Measurements from ENCODE around the gene CHST3. TPM values are rescaled to one million over a fixed set of nuclear protein-coding genes. Genes with fewer than 3 reads are reported as not detected.

Gene CHST3
- polyA plus RNA-seq, 1 donor (not counting 4 experiments of a cell fraction or from before 2014, with no cell fraction given), result 12.0 TPM

DNA sequence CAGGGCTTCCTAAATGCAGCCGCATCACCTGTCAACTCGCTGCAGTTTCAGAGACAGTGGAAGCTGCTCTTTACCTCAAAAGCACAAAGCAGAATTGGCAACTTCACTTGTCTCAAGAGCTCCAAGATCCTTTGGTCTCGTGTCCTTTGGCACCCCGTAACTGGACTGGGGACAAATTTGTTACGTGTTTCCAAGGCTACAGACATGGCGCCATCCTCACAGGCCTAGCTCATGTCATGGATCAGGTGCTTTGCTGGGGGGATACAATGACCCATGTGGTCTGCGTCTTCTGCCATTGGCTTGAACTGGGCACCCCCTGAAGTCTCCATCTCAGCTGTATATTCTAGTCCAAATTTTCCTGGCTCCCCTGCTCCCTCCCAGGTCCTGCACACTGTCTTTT is 48.6 kb downstream of the CHST3 start:
- H3K79me2 ChIP-seq (ENCODE audit: control insufficient read depth, insufficient read depth, low read length), result no peaks in the 10 kb centered on the region
- H4K20me1 ChIP-seq (ENCODE audit: control insufficient read depth, extremely low read depth, insufficient read depth, low read length), result no peaks in the 10 kb centered on the region
- H3K9me1 ChIP-seq (ENCODE audit: control insufficient read depth, extremely low read depth, insufficient read depth, low read length), result no peaks in the 10 kb centered on the region
- H3K27ac ChIP-seq (ENCODE audit: control insufficient read depth, insufficient read depth, low read length), result no peak overlapping the region
- H2AFZ ChIP-seq (ENCODE audit: control insufficient read depth, low read length), result no peak overlapping the region
- H3K4me1 ChIP-seq (ENCODE audit: control insufficient read depth, extremely low read depth, insufficient read depth, low read length), result peaks cover 27% of the 10 kb centered on the region
- no peaks in the 10 kb centered on the region for H3K9me3 ChIP-seq (ENCODE audit: control insufficient read depth, low read depth, low read length)
- no peaks in the 10 kb centered on the region for H3K27me3 ChIP-seq (ENCODE audit: control insufficient read depth, extremely low read depth, insufficient read depth, low read length)
- no peak overlapping the region for H3K4me3 ChIP-seq (ENCODE audit: control insufficient read depth in 2 of 3, extremely low read depth in 1 of 3, insufficient read depth in 2 of 3, low read depth in 1 of 3, low read length in 3 of 3)
- no peak for DNase-seq (ENCODE audit: low read depth, low spot score)
- dilution Hi-C loops (cut with MboI; ENCODE audit: extremely low pct_ligation_motif_present, low sequenced_read_pairs), result no loop called here
- H3K9ac ChIP-seq (ENCODE audit: control insufficient read depth, extremely low read depth, insufficient read depth, low read length), result no peak overlapping the region
- H3K4me2 ChIP-seq (ENCODE audit: control insufficient read depth, extremely low read depth, insufficient read depth, low read depth, low read length), result no peak overlapping the region
- TF ChIP-seq EZH2 (IDR thresholded peaks at IDR 0.05; ENCODE audit: low read length), result no peak
- TF ChIP-seq, protein P1, sequence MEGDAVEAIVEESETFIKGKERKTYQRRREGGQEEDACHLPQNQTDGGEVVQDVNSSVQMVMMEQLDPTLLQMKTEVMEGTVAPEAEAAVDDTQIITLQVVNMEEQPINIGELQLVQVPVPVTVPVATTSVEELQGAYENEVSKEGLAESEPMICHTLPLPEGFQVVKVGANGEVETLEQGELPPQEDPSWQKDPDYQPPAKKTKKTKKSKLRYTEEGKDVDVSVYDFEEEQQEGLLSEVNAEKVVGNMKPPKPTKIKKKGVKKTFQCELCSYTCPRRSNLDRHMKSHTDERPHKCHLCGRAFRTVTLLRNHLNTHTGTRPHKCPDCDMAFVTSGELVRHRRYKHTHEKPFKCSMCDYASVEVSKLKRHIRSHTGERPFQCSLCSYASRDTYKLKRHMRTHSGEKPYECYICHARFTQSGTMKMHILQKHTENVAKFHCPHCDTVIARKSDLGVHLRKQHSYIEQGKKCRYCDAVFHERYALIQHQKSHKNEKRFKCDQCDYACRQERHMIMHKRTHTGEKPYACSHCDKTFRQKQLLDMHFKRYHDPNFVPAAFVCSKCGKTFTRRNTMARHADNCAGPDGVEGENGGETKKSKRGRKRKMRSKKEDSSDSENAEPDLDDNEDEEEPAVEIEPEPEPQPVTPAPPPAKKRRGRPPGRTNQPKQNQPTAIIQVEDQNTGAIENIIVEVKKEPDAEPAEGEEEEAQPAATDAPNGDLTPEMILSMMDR (optimal IDR thresholded peaks at IDR 0.05 in 1 of 3, IDR thresholded peaks at IDR 0.05 in 1 of 3, conservative IDR thresholded peaks at IDR 0.05 in 1 of 3; ENCODE audit: extremely low read depth in 1 of 3, insufficient read depth in 2 of 3, low read length in 3 of 3), result no peak
- no peak for FAIRE-seq
- peaks cover 7 to 16% of the 10 kb centered on the region in 2 experiments for H3K36me3 ChIP-seq (ENCODE audit: control insufficient read depth in 2 of 2, extremely low read depth in 1 of 2, insufficient read depth in 2 of 2, low read length in 2 of 2)

DNA sequence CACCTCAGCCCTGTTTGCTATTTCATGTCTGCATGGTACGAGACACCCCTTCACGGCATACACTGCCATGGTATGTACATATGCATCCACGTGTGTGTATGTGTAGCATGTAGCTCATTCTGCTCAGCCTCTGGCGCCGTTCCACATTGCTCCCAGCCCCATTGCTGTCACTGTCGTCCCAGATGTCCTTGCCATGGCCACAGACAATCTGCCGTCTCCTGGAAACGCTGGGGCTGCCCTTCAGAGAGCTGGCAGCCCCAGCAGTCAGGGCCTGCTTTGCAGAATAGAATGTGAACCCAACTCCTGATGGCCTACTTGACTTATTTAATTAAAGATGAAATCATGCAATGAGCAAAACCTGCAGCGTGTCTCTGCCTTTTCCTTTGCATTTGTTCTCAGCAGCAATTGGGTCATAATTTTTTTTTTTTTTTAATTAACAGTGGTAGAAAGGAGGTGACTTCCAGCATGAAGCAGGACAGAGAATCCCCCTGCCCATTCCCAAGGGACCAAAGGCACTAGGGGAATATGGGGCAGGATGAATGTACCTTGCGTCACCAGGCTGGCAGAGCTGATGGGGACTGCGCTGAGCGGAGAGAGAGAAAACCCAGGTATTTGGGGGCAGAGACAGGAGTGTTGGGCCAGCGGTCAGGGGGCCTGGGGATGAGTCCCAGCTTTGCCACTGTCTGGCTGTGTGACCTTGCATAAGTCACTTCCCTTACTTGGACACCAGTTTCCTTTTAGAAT is 49.2 kb downstream of the CHST3 start:
- Histone ChIP-seq H3K4me1 (ENCODE audit: control insufficient read depth, extremely low read depth, insufficient read depth, low read length) (peaks cover 21% of the 10 kb centered on the region), H3K9me1 (ENCODE audit: control insufficient read depth, extremely low read depth, insufficient read depth, low read length) (no peaks in the 10 kb centered on the region), H3K9ac (ENCODE audit: control insufficient read depth, extremely low read depth, insufficient read depth, low read length) (no peak overlapping the region), H3K4me2 (ENCODE audit: control insufficient read depth, extremely low read depth, insufficient read depth, low read depth, low read length) (no peak overlapping the region), H3K27ac (ENCODE audit: control insufficient read depth, insufficient read depth, low read length) (no peak overlapping the region), H3K4me3 (ENCODE audit: control insufficient read depth in 2 of 3, extremely low read depth in 1 of 3, insufficient read depth in 2 of 3, low read depth in 1 of 3, low read length in 3 of 3) (no peak overlapping the region), H3K9me3 (ENCODE audit: control insufficient read depth, low read depth, low read length) (no peaks in the 10 kb centered on the region), H3K27me3 (ENCODE audit: control insufficient read depth, extremely low read depth, insufficient read depth, low read length) (no peaks in the 10 kb centered on the region), H3K79me2 (ENCODE audit: control insufficient read depth, insufficient read depth, low read length) (no peaks in the 10 kb centered on the region), H4K20me1 (ENCODE audit: control insufficient read depth, extremely low read depth, insufficient read depth, low read length) (no peaks in the 10 kb centered on the region), H3K36me3 (ENCODE audit: control insufficient read depth in 2 of 2, extremely low read depth in 1 of 2, insufficient read depth in 2 of 2, low read length in 2 of 2) (peaks cover 2 to 12% of the 10 kb centered on the region in 2 experiments), H2AFZ (ENCODE audit: control insufficient read depth, low read length) (no peak overlapping the region)
- dilution Hi-C loops (cut with MboI; ENCODE audit: extremely low pct_ligation_motif_present, low sequenced_read_pairs), result no loop called here
- TF ChIP-seq EZH2 (IDR thresholded peaks at IDR 0.05; ENCODE audit: low read length), result no peak
- TF ChIP-seq, protein P1 (optimal IDR thresholded peaks at IDR 0.05 in 1 of 3, IDR thresholded peaks at IDR 0.05 in 1 of 3, conservative IDR thresholded peaks at IDR 0.05 in 1 of 3; ENCODE audit: extremely low read depth in 1 of 3, insufficient read depth in 2 of 3, low read length in 3 of 3), result no peak
- DNase-seq (ENCODE audit: low read depth, low spot score), result no peak
- FAIRE-seq, result no peak

Data from keratinocyte (primary cell).